ENCODE measurements around the gene FOXJ1.

Gene FOXJ1

GRCh38 chr17:76092526-76093413 lies 48.3 kb downstream of the FOXJ1 start:
- no peaks in the 10 kb centered on the region for H3K9me3 ChIP-seq (ENCODE audit: control insufficient read depth, low read length)
- H3K4me3 ChIP-seq (ENCODE audit: low read length): no peak overlapping the region
- no peaks in the 10 kb centered on the region for H3K4me1 ChIP-seq (ENCODE audit: control insufficient read depth, insufficient read depth, low read length)
- no peak overlapping the region for H3K9ac ChIP-seq (ENCODE audit: low read length)
- H3K27me3 ChIP-seq (replicated peaks; ENCODE audit: control insufficient read depth, insufficient read depth, low read length): no peaks in the 10 kb centered on the region
- H3K36me3 ChIP-seq (ENCODE audit: control insufficient read depth, insufficient read depth, low read length, severe bottlenecking): peaks cover 80% of the 10 kb centered on the region
- DNase-seq (ENCODE audit: low read depth): no peak

- DNase-seq (ENCODE audit: low read depth): no peak
- H3K9me3 ChIP-seq (ENCODE audit: control insufficient read depth, low read length): no peaks in the 10 kb centered on the region
- H3K27me3 ChIP-seq (replicated peaks; ENCODE audit: control insufficient read depth, insufficient read depth, low read length): no peaks in the 10 kb centered on the region
- H3K4me3 ChIP-seq (ENCODE audit: low read length): no peak overlapping the region
- no peak overlapping the region for H3K9ac ChIP-seq (ENCODE audit: low read length)
- H3K4me1 ChIP-seq (ENCODE audit: control insufficient read depth, insufficient read depth, low read length): no peaks in the 10 kb centered on the region
- peaks cover 80% of the 10 kb centered on the region for H3K36me3 ChIP-seq (ENCODE audit: control insufficient read depth, insufficient read depth, low read length, severe bottlenecking)
Measured at GRCh38 chr17:76091526-76092286, 49.3 kb downstream of the FOXJ1 start.

GRCh38 chr17:76090517-76091129 lies 50.4 kb downstream of the FOXJ1 start:
- DNase-seq (ENCODE audit: low read depth): no peak
- Histone ChIP-seq H3K4me3 (ENCODE audit: low read length) (no peak overlapping the region), H3K9me3 (ENCODE audit: control insufficient read depth, low read length) (no peaks in the 10 kb centered on the region), H3K4me1 (ENCODE audit: control insufficient read depth, insufficient read depth, low read length) (no peaks in the 10 kb centered on the region), H3K36me3 (ENCODE audit: control insufficient read depth, insufficient read depth, low read length, severe bottlenecking) (peaks cover 82% of the 10 kb centered on the region), H3K27me3 (replicated peaks; ENCODE audit: control insufficient read depth, insufficient read depth, low read length) (no peaks in the 10 kb centered on the region), H3K9ac (ENCODE audit: low read length) (no peak overlapping the region)

DNA sequence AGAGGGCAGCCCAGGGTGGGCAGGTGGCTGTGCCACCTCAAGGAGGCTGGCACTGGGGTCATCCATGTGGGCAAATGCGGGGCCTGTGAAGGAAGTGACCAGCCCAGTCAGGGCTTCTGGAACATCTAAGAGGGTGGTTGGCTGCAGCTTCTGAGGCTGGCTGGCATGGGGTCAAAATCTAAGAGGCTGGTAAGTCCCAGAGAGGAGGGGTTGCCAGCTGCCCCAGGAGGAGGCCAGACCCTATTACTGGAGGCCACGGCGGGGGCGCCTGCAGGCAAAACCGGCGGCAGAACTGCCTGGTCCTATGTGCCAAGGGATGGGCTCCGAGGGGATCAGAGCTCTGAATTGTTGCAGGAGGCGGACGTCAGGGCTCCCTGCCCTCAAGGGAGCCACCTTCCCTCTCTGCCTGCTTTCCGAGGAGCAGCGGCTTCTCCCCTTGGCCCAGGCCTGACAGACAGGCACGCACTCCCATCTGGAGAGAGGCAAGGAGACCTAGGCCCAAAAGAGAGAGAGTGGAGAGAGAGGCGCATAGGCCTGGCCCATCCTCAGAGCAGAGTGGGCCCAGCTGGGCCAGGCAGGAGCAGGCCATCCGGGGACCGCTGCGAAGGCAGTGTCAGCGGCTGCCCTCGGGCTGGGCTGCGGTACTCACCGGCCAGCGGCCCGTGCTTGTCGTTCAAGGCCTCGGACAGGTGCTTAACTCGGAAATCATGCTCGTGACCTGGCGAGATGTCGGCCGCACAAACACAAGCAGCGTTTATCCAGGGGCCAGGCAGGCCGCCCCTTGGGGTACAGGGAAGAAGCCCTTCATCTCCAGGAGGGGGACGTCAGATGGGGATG lies 51.1 kb downstream of the FOXJ1 start:
- H3K4me1 ChIP-seq (ENCODE audit: control insufficient read depth, insufficient read depth, low read length): no peaks in the 10 kb centered on the region
- no peaks in the 10 kb centered on the region for H3K9me3 ChIP-seq (ENCODE audit: control insufficient read depth, low read length)
- no peak overlapping the region for H3K9ac ChIP-seq (ENCODE audit: low read length)
- H3K4me3 ChIP-seq (ENCODE audit: low read length): no peak overlapping the region
- H3K27me3 ChIP-seq (replicated peaks; ENCODE audit: control insufficient read depth, insufficient read depth, low read length): no peaks in the 10 kb centered on the region
- H3K36me3 ChIP-seq (ENCODE audit: control insufficient read depth, insufficient read depth, low read length, severe bottlenecking): peaks cover 87% of the 10 kb centered on the region
- no peak for DNase-seq (ENCODE audit: low read depth)

GRCh38 chr17:76088868-76089576 lies 52.0 kb downstream of the FOXJ1 start:
- Histone ChIP-seq H3K4me3 (ENCODE audit: low read length) (no peak overlapping the region), H3K9me3 (ENCODE audit: control insufficient read depth, low read length) (no peaks in the 10 kb centered on the region), H3K4me1 (ENCODE audit: control insufficient read depth, insufficient read depth, low read length) (no peaks in the 10 kb centered on the region), H3K36me3 (ENCODE audit: control insufficient read depth, insufficient read depth, low read length, severe bottlenecking) (peaks cover 91% of the 10 kb centered on the region), H3K27me3 (replicated peaks; ENCODE audit: control insufficient read depth, insufficient read depth, low read length) (no peaks in the 10 kb centered on the region), H3K9ac (ENCODE audit: low read length) (no peak overlapping the region)
- no peak for DNase-seq (ENCODE audit: low read depth)

DNA sequence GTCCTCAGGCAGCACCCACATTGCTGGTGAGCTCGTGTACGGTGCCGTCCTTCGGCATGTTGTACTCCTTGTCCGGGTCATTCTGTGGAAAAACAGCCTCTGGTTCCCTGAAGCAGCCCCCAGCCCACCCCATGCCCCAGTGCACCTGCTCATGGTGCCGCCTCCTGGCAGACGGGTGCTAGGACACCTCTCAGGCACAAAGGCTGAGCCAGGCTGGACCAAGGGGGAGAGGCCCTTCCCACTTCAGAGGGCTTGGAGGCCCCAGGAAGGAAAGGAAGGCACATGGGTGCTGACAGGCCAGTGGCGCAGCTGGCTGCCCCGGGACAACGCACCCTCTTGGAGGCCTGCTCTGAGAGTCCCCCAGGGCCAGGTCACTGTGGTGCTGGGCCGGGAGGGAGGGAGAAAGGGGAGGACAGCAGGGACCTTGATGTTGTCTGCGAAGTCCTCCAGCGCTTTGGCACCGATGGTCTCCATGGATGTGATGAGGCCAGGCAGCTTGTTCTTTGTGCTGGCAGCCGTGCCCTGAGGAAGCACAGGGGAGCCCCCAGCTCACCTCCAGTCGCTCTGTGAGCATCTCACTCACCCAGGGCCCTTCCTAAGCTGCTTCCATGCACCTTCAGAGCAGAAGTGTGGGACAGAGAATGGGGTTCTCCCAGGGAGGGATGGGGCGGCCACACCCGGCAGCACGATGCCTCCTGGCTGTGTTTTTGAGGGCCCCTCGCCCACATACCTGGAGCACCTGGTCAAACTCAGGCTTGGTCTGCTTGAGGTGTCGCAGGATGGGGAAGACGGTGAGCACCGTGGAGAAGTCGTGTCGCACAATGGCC lies 52.8 kb downstream of the FOXJ1 start:
- Histone ChIP-seq H3K36me3 (ENCODE audit: control insufficient read depth, insufficient read depth, low read length, severe bottlenecking) (peaks cover 91% of the 10 kb centered on the region), H3K9me3 (ENCODE audit: control insufficient read depth, low read length) (no peaks in the 10 kb centered on the region), H3K9ac (ENCODE audit: low read length) (no peak overlapping the region), H3K4me3 (ENCODE audit: low read length) (no peak overlapping the region), H3K4me1 (ENCODE audit: control insufficient read depth, insufficient read depth, low read length) (no peaks in the 10 kb centered on the region), H3K27me3 (replicated peaks; ENCODE audit: control insufficient read depth, insufficient read depth, low read length) (no peaks in the 10 kb centered on the region)
- DNase-seq (ENCODE audit: low read depth): no peak

GRCh38 chr17:76087531-76087930 lies 53.5 kb downstream of the FOXJ1 start:
- no peaks in the 10 kb centered on the region for H3K9me3 ChIP-seq (ENCODE audit: control insufficient read depth, low read length)
- no peak overlapping the region for H3K9ac ChIP-seq (ENCODE audit: low read length)
- no peaks in the 10 kb centered on the region for H3K27me3 ChIP-seq (replicated peaks; ENCODE audit: control insufficient read depth, insufficient read depth, low read length)
- H3K4me3 ChIP-seq (ENCODE audit: low read length): no peak overlapping the region
- DNase-seq (ENCODE audit: low read depth): no peak
- peaks cover 87% of the 10 kb centered on the region for H3K36me3 ChIP-seq (ENCODE audit: control insufficient read depth, insufficient read depth, low read length, severe bottlenecking)
- no peaks in the 10 kb centered on the region for H3K4me1 ChIP-seq (ENCODE audit: control insufficient read depth, insufficient read depth, low read length)

DNA sequence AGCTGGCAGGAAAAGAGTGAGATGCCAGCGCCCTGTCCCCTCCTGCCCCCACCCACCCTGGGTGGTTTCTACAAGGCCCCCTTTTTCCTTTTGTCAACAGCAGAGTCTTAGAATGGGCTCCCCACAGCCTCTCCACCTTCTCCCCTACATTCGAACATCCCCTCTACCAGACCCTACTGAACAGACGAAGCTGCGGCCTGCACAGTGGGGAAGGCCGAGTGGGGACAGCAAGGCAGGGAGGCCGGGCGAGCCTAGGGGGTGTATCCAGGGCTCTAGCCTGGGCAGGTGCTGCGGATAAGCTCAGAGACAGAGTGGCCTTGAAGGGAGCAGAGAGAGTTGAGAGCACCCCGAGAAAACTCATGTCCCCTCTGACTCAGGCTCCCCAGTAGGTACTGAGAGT lies 54.7 kb downstream of the FOXJ1 start:
- Histone ChIP-seq H3K36me3 (ENCODE audit: control insufficient read depth, insufficient read depth, low read length, severe bottlenecking) (peaks cover 82% of the 10 kb centered on the region), H3K27me3 (replicated peaks; ENCODE audit: control insufficient read depth, insufficient read depth, low read length) (no peaks in the 10 kb centered on the region), H3K9ac (ENCODE audit: low read length) (no peak overlapping the region), H3K4me1 (ENCODE audit: control insufficient read depth, insufficient read depth, low read length) (no peaks in the 10 kb centered on the region), H3K4me3 (ENCODE audit: low read length) (no peak overlapping the region), H3K9me3 (ENCODE audit: control insufficient read depth, low read length) (no peaks in the 10 kb centered on the region)
- no peak for DNase-seq (ENCODE audit: low read depth)
